Caco-2 (cell line): Measurements from ENCODE around the gene PALLD. TPM values are rescaled to one million over a fixed set of nuclear protein-coding genes. Genes with fewer than 3 reads are reported as not detected.

Experiments used
- BruUV-seq: library from RNA; stranded (reverse); fragments of 400-500 nt; replicated peaks from 2 replicates; lab custom pipeline; 2021; lab: Mats Ljungman, UMichigan
- CTCF ChIA-PET: fragments of 300-600 bp; sonication (Branson Sonifier 250); formaldehyde crosslinking; loops from one replicate; lab custom pipeline; 2022; ENCODE audit warnings: antibody characterized with exemption; lab: Charles Lee
- POLR2A ChIA-PET: fragments of 300-600 bp; sonication (Branson Sonifier 250); formaldehyde crosslinking; loops from one replicate; lab custom pipeline; 2022; ENCODE audit warnings: antibody characterized with exemption; lab: Charles Lee
- DNase-seq, 2 experiments: peaks; one replicate each; pipeline versions ENCODE4 v3.0.0 to v3.0.0-alpha.2; 2020 to 2022
- H3K27me3 ChIP-seq: replicated peaks from 2 replicates; pipeline ENCODE4 v1.6.0; 2011; ENCODE audit warnings: low read length; ENCODE audit not compliant: control insufficient read depth, insufficient read depth
- H3K36me3 ChIP-seq: 2 replicates; pipeline ENCODE4 v1.5.1; 2011; ENCODE audit warnings: low read length; ENCODE audit not compliant: control insufficient read depth, insufficient read depth
- H3K4me1 ChIP-seq: fragments of 250-450 bp; sonication (Bioruptor Pico); 2 replicates; pipeline ENCODE4 v1.5.1; 2020; ENCODE audit warnings: mild to moderate bottlenecking
- H3K4me3 ChIP-seq: 2 replicates; pipeline ENCODE4 v1.5.1; 2011; ENCODE audit warnings: low read depth, mild to moderate bottlenecking, control low read depth, low read length
- H3K9me3 ChIP-seq: fragments of 250-450 bp; sonication (Bioruptor Pico); 2 replicates; pipeline ENCODE4 v1.5.1; 2020; ENCODE audit warnings: mild to moderate bottlenecking, moderate library complexity
- H3K27ac Mint-ChIP-seq: one replicate; pipeline ENCODE4 v1.8.0; 2022; ENCODE audit warnings: mixed read lengths; ENCODE audit not compliant: unreplicated experiment
- H3K27me3 Mint-ChIP-seq: one replicate; pipeline ENCODE4 v1.8.0; 2022; ENCODE audit warnings: mixed read lengths; ENCODE audit not compliant: insufficient read depth, unreplicated experiment
- H3K36me3 Mint-ChIP-seq: one replicate; pipeline ENCODE4 v1.8.0; 2022; ENCODE audit warnings: mild to moderate bottlenecking, mixed read lengths; ENCODE audit not compliant: insufficient read depth, unreplicated experiment
- H3K4me1 Mint-ChIP-seq: one replicate; pipeline ENCODE4 v1.8.0; 2022; ENCODE audit warnings: low read depth, mixed read lengths; ENCODE audit not compliant: unreplicated experiment
- H3K4me3 Mint-ChIP-seq: one replicate; pipeline ENCODE4 v1.8.0; 2022; ENCODE audit warnings: mild to moderate bottlenecking, moderate library complexity, mixed read lengths; ENCODE audit not compliant: unreplicated experiment
- H3K9me3 Mint-ChIP-seq: one replicate; pipeline ENCODE4 v1.8.0; 2022; ENCODE audit warnings: mixed read lengths; ENCODE audit not compliant: unreplicated experiment
- intact Hi-C: fragments of 100-400 bp; cut with micrococcal nuclease; formaldehyde crosslinking; loops from one replicate; pipeline ENCODE4 v1.10.0; 2022; ENCODE audit not compliant: unreplicated experiment
- total RNA-seq: library from RNA; stranded (reverse); gene quantifications from 2 replicates; pipeline ENCODE4 v1.2.3, GENCODE V29; 2022
- TF ChIP-seq, protein P1 (sequence below), 2 experiments: fragments of 200-600 bp in 1 of 2; IDR thresholded peaks; 1 replicate in 1 of 2; 2 replicates in 1 of 2; pipeline versions ENCODE4 v1.5.1 to v1.8.0; 2011 to 2022; ENCODE audit warnings: antibody characterized with exemption in 1 of 2, control low read depth in 1 of 2, inconsistent platforms in 1 of 2, low read depth in 1 of 2, low read length in 1 of 2, mild to moderate bottlenecking in 1 of 2, moderate library complexity in 1 of 2; ENCODE audit not compliant: insufficient read depth in 1 of 2, severe bottlenecking in 1 of 2, unreplicated experiment in 1 of 2

The PALLD gene
- total RNA-seq, 1 experiment from 2014 or later: 12.3 TPM

DNA sequence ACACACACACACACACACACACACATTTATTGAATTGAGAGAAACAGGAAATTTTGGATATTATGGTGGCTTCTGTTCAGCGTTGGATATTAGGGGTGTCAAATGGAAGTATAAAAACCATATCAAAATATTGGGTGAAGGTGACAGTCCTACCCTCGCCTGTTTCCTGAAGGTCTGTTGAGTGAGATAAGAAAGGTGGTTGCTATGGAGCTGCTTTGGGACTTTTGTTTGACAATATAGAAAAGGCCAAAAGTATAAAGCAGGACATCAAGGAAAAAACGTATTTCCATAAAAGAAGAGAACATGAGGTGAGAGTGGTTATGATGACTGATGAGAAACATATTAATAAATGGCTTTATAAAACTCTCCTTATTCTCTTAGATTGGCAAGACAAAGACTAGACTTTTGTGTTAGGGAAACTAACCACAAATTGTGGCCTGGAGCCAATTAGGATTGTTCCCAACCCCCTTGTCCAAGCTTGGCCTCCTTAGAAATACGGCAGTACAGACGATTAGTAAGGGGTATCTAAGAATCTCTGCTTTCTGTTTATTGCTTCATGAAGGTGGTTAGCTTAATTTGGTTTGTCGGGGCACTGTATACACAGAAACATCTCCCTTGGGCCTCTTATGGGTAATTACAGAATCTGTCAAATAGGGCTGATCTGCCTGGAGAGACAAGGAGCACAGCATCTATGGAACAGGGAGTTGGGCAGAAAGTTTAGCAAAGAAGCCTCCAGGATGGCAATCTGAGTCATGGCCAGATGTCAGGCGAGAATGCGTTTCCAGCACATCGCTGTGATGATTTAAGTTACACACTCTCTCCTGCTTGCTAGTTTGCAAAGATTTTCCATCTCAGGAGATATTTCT lies 315.2 kb downstream of the PALLD start:
- H3K4me3 Mint-ChIP-seq: no peak overlapping the region
- POLR2A ChIA-PET: no interaction called here
- intact Hi-C loops: no loop called here
- peaks cover 10% of the 10 kb centered on the region for H3K9me3 Mint-ChIP-seq
- H3K4me3 ChIP-seq: no peak overlapping the region
- DNase-seq: no peak
- CTCF ChIA-PET: no interaction called here
- TF ChIP-seq, protein P1, sequence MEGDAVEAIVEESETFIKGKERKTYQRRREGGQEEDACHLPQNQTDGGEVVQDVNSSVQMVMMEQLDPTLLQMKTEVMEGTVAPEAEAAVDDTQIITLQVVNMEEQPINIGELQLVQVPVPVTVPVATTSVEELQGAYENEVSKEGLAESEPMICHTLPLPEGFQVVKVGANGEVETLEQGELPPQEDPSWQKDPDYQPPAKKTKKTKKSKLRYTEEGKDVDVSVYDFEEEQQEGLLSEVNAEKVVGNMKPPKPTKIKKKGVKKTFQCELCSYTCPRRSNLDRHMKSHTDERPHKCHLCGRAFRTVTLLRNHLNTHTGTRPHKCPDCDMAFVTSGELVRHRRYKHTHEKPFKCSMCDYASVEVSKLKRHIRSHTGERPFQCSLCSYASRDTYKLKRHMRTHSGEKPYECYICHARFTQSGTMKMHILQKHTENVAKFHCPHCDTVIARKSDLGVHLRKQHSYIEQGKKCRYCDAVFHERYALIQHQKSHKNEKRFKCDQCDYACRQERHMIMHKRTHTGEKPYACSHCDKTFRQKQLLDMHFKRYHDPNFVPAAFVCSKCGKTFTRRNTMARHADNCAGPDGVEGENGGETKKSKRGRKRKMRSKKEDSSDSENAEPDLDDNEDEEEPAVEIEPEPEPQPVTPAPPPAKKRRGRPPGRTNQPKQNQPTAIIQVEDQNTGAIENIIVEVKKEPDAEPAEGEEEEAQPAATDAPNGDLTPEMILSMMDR (IDR thresholded peaks at IDR 0.05; ENCODE audit: insufficient read depth in 1 of 2, low read depth in 1 of 2, low read length in 1 of 2, severe bottlenecking in 1 of 2, unreplicated experiment in 1 of 2): no peak
- H3K36me3 ChIP-seq: no peaks in the 10 kb centered on the region
- H3K27me3 ChIP-seq: no peaks in the 10 kb centered on the region
- peaks cover 12% of the 10 kb centered on the region for H3K4me1 ChIP-seq
- no peak overlapping the region for H3K27ac Mint-ChIP-seq
- no TSS peak for BruUV-seq
- H3K9me3 ChIP-seq: no peaks in the 10 kb centered on the region
- no peaks in the 10 kb centered on the region for H3K27me3 Mint-ChIP-seq
- H3K36me3 Mint-ChIP-seq: no peaks in the 10 kb centered on the region
- peaks cover 8% of the 10 kb centered on the region for H3K4me1 Mint-ChIP-seq

DNA sequence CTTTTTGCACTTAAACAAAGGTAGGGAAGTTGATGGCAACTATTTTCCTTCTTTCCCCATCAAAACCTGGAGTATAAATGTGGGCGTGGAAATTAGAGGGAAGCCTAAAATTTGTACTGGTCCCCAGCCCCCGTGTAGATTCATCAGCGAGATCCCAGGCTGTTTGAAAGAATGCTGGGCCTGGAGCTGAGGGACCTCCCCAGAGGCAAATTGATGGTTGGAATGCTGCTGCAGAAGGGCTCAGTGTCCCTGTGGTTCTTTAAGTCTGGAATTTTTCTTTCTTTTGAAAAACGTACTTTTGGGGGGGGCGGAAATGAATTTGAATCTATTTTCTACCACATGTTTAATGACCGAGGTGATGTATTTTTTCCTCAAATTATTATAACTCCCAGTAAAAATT lies 316.0 kb downstream of the PALLD start:
- H3K27me3 Mint-ChIP-seq: no peaks in the 10 kb centered on the region
- no peaks in the 10 kb centered on the region for H3K36me3 Mint-ChIP-seq
- ChIA-PET POLR2A (no interaction called here), CTCF (no interaction called here)
- Histone ChIP-seq H3K36me3 (no peaks in the 10 kb centered on the region), H3K27me3 (no peaks in the 10 kb centered on the region), H3K9me3 (no peaks in the 10 kb centered on the region), H3K4me3 (no peak overlapping the region), H3K4me1 (peaks cover 19% of the 10 kb centered on the region)
- H3K27ac Mint-ChIP-seq: no peak overlapping the region
- intact Hi-C loops: no loop called here
- peaks cover 9% of the 10 kb centered on the region for H3K4me1 Mint-ChIP-seq
- TF ChIP-seq, protein P1 (IDR thresholded peaks at IDR 0.05; ENCODE audit: insufficient read depth in 1 of 2, low read depth in 1 of 2, low read length in 1 of 2, severe bottlenecking in 1 of 2, unreplicated experiment in 1 of 2): no peak
- BruUV-seq: no TSS peak
- H3K9me3 Mint-ChIP-seq: peaks cover 10% of the 10 kb centered on the region
- no peak overlapping the region for H3K4me3 Mint-ChIP-seq
- no peak for DNase-seq

DNA sequence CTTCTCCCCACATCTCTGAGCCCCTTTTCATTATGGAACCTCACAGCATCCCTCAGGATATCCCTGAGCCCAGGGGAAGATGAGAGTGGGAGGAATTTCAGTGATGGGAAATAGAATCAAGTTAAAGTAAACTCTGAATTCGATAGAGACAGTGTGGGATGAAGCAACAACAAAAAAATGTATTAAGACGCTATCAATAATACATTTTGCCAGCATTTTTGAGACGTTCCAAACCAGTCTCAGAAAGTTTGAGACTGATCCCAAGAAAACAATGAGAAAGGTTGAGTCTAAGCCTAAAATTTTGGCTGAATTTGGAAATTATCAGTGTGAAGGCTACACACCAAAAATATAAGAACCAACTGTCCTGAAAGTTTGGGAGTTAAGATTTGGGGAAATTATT lies 317.0 kb downstream of the PALLD start:
- TF ChIP-seq, protein P1 (IDR thresholded peaks at IDR 0.05; ENCODE audit: insufficient read depth in 1 of 2, low read depth in 1 of 2, low read length in 1 of 2, severe bottlenecking in 1 of 2, unreplicated experiment in 1 of 2): no peak
- H3K4me1 Mint-ChIP-seq: peaks cover 9% of the 10 kb centered on the region
- POLR2A ChIA-PET: no interaction called here
- CTCF ChIA-PET: no interaction called here
- H3K36me3 Mint-ChIP-seq: no peaks in the 10 kb centered on the region
- Histone ChIP-seq H3K27me3 (no peaks in the 10 kb centered on the region), H3K36me3 (no peaks in the 10 kb centered on the region), H3K4me3 (no peak overlapping the region), H3K4me1 (peaks cover 19% of the 10 kb centered on the region), H3K9me3 (no peaks in the 10 kb centered on the region)
- no peak overlapping the region for H3K27ac Mint-ChIP-seq
- peaks cover 10% of the 10 kb centered on the region for H3K9me3 Mint-ChIP-seq
- BruUV-seq: no TSS peak
- intact Hi-C loops: no loop called here
- no peak for DNase-seq
- H3K4me3 Mint-ChIP-seq: no peak overlapping the region
- no peaks in the 10 kb centered on the region for H3K27me3 Mint-ChIP-seq
